Ovary (tissue), 10 donors: ENCODE measurements around the gene KDM6A. TPM values are rescaled to one million over a fixed set of nuclear protein-coding genes. Genes with fewer than 3 reads are reported as not detected.
"Not testable (repeated sequence)": the region's sequence is repeated elsewhere in the genome, so short reads cannot be mapped to it uniquely, and the experiment has no call there.

ENCODE experiments used
- DNase-seq, 5 donors: peaks; one replicate each; pipeline ENCODE4 v3.0.0-alpha.2; 2019 to 2020
- H3K27ac ChIP-seq, 2 donors: fragments of 200-600 bp; one replicate each; pipeline versions ENCODE4 v1.5.1 to v1.8.0; 2019 to 2022
- H3K27me3 ChIP-seq: fragments of 200-600 bp; one replicate; pipeline ENCODE4 v1.8.0; 2022
- H3K36me3 ChIP-seq: fragments of 200-600 bp; sonication (generic); one replicate; pipeline ENCODE4 v1.5.1; 2019
- H3K4me1 ChIP-seq: one replicate; pipeline ENCODE4 v1.8.1; 2013; ENCODE audit warnings: mild to moderate bottlenecking, moderate library complexity; ENCODE audit not compliant: insufficient read depth
- H3K4me3 ChIP-seq: fragments of 200-600 bp; sonication (generic); one replicate; pipeline ENCODE4 v1.5.1; 2017
- H3K9me3 ChIP-seq, 2 donors: fragments of 200-600 bp in 1 of 2; sonication (generic) in 1 of 2; one replicate each; pipeline versions ENCODE4 v1.5.1 to v1.8.1; 2013 to 2019; ENCODE audit warnings: mild to moderate bottlenecking in 1 of 2, moderate library complexity in 1 of 2
- CTCF ChIP-seq, 3 donors: fragments of 450-650 bp in 2 of 3; fragments of 200-600 bp in 1 of 3; IDR thresholded peaks; one replicate each; pipeline versions ENCODE4 v1.5.1 to v1.8.0; 2016 to 2022; ENCODE audit warnings: antibody characterized with exemption in 3 of 3, mild to moderate bottlenecking in 1 of 3
- EP300 ChIP-seq: sonication (generic); formaldehyde crosslinking; IDR thresholded peaks from one replicate; pipeline ENCODE4 v1.6.1; 2017; ENCODE audit warnings: antibody characterized with exemption
- POLR2A ChIP-seq: fragments of 450-650 bp; IDR thresholded peaks from one replicate; pipeline ENCODE4 v1.6.1; 2017; ENCODE audit warnings: antibody characterized with exemption, mild to moderate bottlenecking, moderate library complexity
- WGBS, 3 donors: extraction: QIAGEN DNeasy Blood & Tissue Kit in 1 of 3; methylation state at CpG; one replicate each; pipeline versions ENCODE4 v1.1.5 to v1.1.7; 2013 to 2017; 5-methylcytosine and 5-hydroxymethylcytosine counted together
- intact Hi-C, 4 donors: fragments of 100-400 bp; cut with DNase I; formaldehyde crosslinking; loops; one replicate each; pipeline versions ENCODE4 v1.11.0 to v1.15.1; 2022 to 2023
- long read RNA-seq, 3 donors: library from polyadenylated mRNA in 2 of 3; unstranded in 2 of 3; transcript quantifications; one replicate each; pipeline ENCODE4 v2.0.0 and lab custom pipeline, GENCODE V29; 2021 to 2026
- polyA plus RNA-seq, 2 donors: library from polyadenylated mRNA; stranded (reverse); fragments of 200-250 nt in 1 of 2; fragments of 350-450 nt in 1 of 2; fragmentation: Illumina TruSeq in 1 of 2; extraction: RNeasy Lipid Tissue Mini Kit (QIAGEN cat#74804) in 1 of 2; gene quantifications; one replicate each; pipeline ENCODE4 v1.2.3, GENCODE V29; 2013 to 2014
- total RNA-seq, 7 donors: library from RNA; depleted of rRNA in 2 of 7; stranded (reverse); fragments of >200 nt in 2 of 7; fragmentation: NEBNext Ultra II Directional in 3 of 7; extraction: Animal tissue kit (Norgen Biotek cat#: 25700) in 3 of 7; gene quantifications; one replicate each; pipeline versions ENCODE4 v1.1.0 to v1.2.4, GENCODE V29; 2016 to 2023
- donor health status: DM: no; HTN: no; CAD: no; lungs with moderate emphysema.
- donor health status: DM: no; HTN: no; CAD: no.
- donor health status: Bipolar disorder and iron deficiency.
- donor health status: DM: yes; HTN: yes; CAD: no.
- donor health status: DM: no; HTN: no; CAD: no.
- donor health status: DM: yes; HTN: yes; CAD: no.

KDM6A gene
- total RNA-seq (10 to 100 TPM; 32.4 to 56.2 (median 42.9) TPM), polyA plus RNA-seq (10 to 100 TPM; 19.8 to 27.6 TPM)
- long read RNA-seq, donor 1, partial matches to known transcripts, result 12 of 17 reads
- long read RNA-seq, donor 1, other reads (novel, unspliced or antisense), result 5 of 17 reads
- long read RNA-seq, donor 2, full-length matches to known transcripts, result 2 of 42 reads
- long read RNA-seq, donor 2, partial matches to known transcripts, result 40 of 42 reads
- long read RNA-seq, donor 2, other reads (novel, unspliced or antisense), result 0 of 42 reads
- long read RNA-seq, donor 3, full-length matches to known transcripts, result 15 of 31 reads
- long read RNA-seq, donor 3, partial matches to known transcripts, result 6 of 31 reads
- long read RNA-seq, donor 3, other reads (novel, unspliced or antisense), result 10 of 31 reads

DNA sequence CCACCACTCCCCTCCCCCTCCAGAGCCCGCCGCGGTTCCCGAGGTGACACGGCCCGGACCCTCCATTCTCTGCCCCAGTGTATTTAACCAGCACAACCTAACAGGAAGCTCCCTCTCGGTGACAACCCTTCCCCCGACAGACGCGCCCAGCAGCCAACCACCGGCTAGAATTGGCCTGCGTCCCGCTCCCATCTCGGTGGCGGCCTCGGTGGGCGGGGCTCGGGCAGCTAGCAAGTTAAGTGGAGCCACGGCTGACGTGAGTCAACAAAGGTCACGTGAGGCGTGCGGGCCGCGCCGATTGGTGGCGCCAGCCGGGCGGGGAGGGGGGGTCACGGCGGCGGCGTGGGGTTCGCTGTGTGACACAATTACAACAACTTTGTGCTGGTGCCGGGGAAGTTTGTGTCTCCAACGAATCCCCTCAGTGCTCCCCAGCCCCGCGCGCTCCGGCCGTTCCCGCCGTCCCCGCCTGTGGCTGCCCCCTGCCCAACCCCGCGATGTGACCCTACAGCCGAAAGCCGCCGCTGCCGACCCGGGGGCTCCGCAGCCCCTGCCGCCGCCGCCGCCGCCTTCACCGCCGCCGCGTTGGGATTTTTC lies at the start of gene KDM6A:
KDM6A (plus strand) TSS at position 368 of the 594 bp plus-strand sequence. CDS start 364 bp downstream, outside the sequence.
- DNase-seq, result peak; percentile 99 to 100 (median 100)
- H3K4me3 ChIP-seq, result peak within 1 kb of the TSS; percentile 78
- intact Hi-C loops, result loop anchor here in 1 of 4 donors (5.0 kb wide), 1 partner anchor 331 kb away; the partner anchor contains the start of gene FUNDC1
- no peaks in the 10 kb centered on the region for H3K36me3 ChIP-seq
- WGBS, 3 donors, result 0% methylated on average over 30 to 61 of the region's 61 CpGs
- no peaks in the 10 kb centered on the region for H3K27me3 ChIP-seq
- H3K9me3 ChIP-seq, result no peaks in the 10 kb centered on the region
- TF ChIP-seq EP300, result no peak
- TF ChIP-seq POLR2A, result peak; percentile 78
- peak within 1 kb of the TSS; percentile 98 to 99 for H3K27ac ChIP-seq
- no peaks in the 10 kb centered on the region for H3K4me1 ChIP-seq

DNA sequence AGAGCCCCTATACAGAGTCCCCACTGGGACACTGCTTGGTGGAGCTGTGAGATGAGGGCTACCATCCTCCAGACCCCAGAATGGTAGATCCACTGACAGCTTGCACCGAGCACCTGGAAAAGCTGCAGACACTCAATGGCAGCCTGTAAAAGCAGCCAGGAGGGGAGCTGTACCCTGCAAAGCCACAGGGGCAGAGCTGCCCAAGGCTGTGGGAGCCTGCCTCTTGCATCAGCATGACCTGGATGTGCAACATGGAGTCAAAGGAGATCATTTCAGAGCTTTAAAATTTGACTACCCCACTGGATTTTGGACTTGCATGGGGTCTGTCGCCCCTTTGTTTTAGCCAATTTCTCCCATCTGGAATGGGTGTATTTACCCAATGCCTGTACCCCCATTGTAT lies 49.8 kb upstream of the KDM6A start:
- H3K36me3 ChIP-seq, H3K4me3 ChIP-seq, H3K4me1 ChIP-seq, H3K27ac ChIP-seq, DNase-seq, intact Hi-C loops, H3K9me3 ChIP-seq, H3K27me3 ChIP-seq: not testable (repeated sequence)
- WGBS, 3 donors, result 66 to 92% (median 88%) methylated on average over 2 of the region's 2 CpGs

DNA sequence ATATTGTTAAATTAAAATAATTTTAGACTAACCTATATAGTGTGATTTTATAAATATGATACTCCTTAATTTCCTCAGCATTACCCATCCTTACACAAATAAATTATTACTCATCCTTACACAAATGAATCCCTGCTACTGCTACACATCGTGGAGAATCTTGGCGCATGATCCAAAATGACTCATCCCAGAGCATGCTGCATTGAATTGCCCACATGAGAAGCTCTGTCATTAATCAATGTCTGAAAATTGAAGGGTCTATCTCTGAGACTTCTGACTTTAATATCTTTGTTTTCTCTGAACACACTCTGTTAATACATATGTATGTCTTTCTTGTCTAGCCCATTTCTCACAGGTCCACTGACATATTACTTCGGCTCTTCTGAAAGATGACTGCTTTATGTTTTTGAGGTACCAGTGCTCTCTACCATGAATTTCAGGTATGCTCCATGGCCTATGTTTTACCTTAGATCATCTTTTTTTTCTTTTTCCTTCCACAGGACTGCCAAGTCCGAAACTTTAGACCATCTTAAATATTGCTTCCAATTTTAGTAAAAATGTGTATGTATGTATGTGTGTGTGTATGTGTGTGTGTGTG lies 44.9 kb upstream of the KDM6A start:
- H3K27ac ChIP-seq, result no peak overlapping the region
- H3K36me3 ChIP-seq, result no peaks in the 10 kb centered on the region
- no peak for TF ChIP-seq EP300
- no peak for TF ChIP-seq CTCF (IDR thresholded peaks at IDR 0.05)
- TF ChIP-seq POLR2A, result no peak
- no peaks in the 10 kb centered on the region for H3K9me3 ChIP-seq
- intact Hi-C loops, result no loop called here
- H3K4me1 ChIP-seq, result no peaks in the 10 kb centered on the region
- H3K4me3 ChIP-seq, result no peak overlapping the region
- no peaks in the 10 kb centered on the region for H3K27me3 ChIP-seq
- DNase-seq, result no peak
- 61 to 69% (median 64%) methylated on average over 4 of the region's 4 CpGs for WGBS, 3 donors

DNA sequence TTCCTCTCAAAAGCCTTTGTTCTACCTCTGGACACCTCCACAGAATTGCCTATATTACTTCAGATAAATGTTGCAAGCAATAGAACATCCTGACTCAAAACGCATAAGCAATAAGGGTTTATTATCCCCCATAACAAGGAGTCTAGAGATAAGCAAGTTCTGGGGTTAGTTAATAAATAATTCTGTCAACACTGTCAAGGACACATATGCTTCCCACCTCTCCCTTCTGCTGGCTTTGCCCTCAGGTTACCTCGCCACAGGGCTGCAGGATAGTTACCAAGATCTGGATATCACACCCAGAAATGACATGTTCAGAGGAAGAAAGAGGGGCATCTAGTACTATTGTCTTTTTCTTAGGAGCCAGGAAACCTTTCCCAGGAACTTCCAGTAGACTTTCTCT lies 43.2 kb upstream of the KDM6A start:
- Histone ChIP-seq H3K4me1 (no peaks in the 10 kb centered on the region), H3K4me3 (no peak overlapping the region), H3K27ac (no peak overlapping the region), H3K9me3 (no peaks in the 10 kb centered on the region), H3K27me3 (no peaks in the 10 kb centered on the region), H3K36me3 (no peaks in the 10 kb centered on the region)
- no peak for TF ChIP-seq EP300
- TF ChIP-seq CTCF (IDR thresholded peaks at IDR 0.05), result no peak
- TF ChIP-seq POLR2A, result no peak
- DNase-seq, result no peak
- intact Hi-C loops, result no loop called here
- 22 to 34% (median 30%) methylated on average over 2 of the region's 2 CpGs for WGBS, 3 donors

- 77 to 80% (median 79%) methylated on average over 10 of the region's 10 CpGs for WGBS, 3 donors
- TF ChIP-seq EP300 (no peak), CTCF (IDR thresholded peaks at IDR 0.05) (no peak), POLR2A (no peak)
- intact Hi-C loops, result loop anchor here in 1 of 4 donors (5.0 kb wide), 1 partner anchor 1610 kb away; no protein-coding TSS in a partner anchor
- H3K4me3 ChIP-seq, result no peak overlapping the region
- no peak overlapping the region for H3K27ac ChIP-seq
- DNase-seq, result no peak
- no peaks in the 10 kb centered on the region for H3K36me3 ChIP-seq
- no peaks in the 10 kb centered on the region for H3K4me1 ChIP-seq
- no peaks in the 10 kb centered on the region for H3K9me3 ChIP-seq
- H3K27me3 ChIP-seq, result no peaks in the 10 kb centered on the region
These were observed 30.3 kb upstream of the KDM6A start for GRCh38 chrX:44842550-44843317.
